GM21390 (cell line): ENCODE measurements around the gene FLACC1.
"Not testable (repeated sequence)": the region's sequence is repeated elsewhere in the genome, so short reads cannot be mapped to it uniquely, and the experiment has no call there.

Source experiments
- ATAC-seq: cut with Tn5 transposase; IDR thresholded peaks from one replicate; pipeline ENCODE4 v1.9.1; 2021; ENCODE audit not compliant: unreplicated experiment

FLACC1 gene

DNA sequence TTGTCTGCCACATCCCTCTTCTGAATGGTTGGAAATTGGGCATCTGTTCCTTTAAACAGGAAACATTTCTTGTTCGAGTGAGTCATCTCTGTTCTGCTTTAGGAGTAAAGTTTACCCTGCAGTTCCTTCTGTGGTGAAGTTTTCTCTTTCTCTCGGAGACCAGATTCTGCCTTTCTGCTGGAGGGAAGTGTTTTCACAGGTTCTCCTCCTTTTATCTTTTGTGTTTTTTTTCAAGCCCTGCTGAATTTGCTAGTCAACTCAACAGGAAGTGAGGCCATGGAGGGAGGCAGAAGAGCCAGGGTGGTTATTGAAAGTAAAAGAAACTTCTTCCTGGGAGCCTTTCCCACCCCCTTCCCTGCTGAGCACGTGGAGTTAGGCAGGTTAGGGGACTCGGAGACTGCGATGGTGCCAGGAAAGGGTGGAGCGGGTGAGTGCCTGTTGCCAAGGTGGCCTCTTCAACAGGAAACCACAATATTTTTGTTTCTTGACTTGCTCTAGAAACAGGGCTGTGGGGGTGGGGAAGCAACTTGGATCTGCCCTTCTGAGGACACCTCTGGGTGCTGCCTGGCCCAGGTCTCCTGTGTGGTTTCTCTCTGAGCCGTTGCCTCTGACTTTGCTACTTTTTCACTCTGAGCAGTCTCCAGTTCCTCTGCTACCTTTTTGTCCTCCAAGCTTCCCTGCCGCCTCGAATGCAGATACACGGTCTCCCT, 99.0 kb downstream of the FLACC1 start:
- ATAC-seq: peak; percentile 67

DNA sequence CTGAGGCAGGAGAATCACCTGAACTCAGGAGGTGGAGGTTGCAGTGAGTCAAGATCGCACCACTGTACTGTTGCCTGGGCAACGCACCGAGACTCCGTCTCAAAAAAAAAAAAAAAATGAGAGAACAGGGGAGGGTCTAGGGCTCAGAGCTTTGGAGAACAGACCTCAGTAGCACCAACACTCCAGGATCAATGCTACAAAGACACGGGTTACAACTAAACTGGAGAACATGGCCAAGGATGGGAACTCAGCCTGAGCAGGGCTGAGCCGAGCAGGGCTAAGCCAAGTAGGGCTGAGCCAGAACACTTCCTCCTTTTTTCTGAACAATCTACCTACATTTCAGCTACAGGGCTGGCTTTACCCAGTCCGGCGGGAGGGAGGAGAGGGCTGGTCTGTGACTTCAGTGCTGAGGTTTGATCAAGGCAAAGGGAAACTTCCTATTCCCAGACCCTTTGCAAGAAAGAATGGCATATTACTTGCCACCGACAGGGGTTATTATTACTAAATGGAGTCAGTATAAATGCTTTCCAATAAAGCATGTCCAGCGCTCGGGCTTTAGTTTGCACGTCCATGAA, 99.7 kb downstream of the FLACC1 start:
- peak; percentile 43 for ATAC-seq

DNA sequence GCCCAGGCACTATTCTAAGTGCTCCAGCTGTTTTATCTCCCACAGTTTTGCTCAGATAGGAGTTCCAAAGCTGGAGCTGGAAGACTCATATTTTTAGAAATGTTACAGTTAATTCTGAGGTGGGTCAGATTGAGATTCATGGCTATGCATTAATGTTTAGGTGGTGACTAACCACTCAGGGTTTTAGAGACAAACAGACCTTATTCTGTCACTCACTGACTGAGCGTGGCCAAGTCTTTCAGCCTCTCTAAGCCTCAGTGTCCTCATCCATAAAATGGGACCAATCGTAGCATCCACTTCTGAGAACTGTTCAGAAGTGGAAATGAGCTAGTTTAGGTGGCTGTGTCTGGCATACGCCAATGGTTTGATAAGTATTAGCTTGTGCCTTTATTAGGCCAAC, 101.1 kb downstream of the FLACC1 start:
- no peak for ATAC-seq

DNA sequence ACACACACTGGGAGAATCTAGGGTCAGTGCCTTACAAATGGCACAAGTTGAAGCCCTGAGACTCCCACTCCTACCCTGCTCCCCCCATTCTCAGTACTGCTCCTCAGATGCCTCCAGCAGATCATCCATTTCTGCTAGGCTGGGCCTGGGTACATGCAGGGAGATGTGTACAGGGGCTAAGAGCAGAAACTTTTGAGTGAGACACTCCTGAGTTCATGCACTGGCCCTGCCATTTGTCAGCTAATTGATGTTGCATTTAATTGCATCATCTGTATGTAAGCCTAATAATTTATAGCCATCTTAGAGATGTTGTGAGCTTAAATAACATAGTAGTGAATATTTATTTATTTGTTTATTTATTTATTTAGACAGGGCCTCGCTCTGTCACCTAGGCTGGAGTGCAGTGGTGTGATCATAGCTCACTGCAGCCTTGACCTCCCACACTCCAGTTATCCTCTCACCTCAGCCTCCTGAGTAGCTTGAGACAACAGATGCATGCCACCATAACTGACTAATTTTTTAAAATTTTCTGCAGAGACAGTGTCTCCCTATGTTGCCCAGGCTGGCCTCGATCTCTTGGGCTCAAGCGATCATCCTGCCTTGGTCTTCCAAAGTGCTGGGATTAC, 101.6 kb downstream of the FLACC1 start:
- no peak for ATAC-seq

DNA sequence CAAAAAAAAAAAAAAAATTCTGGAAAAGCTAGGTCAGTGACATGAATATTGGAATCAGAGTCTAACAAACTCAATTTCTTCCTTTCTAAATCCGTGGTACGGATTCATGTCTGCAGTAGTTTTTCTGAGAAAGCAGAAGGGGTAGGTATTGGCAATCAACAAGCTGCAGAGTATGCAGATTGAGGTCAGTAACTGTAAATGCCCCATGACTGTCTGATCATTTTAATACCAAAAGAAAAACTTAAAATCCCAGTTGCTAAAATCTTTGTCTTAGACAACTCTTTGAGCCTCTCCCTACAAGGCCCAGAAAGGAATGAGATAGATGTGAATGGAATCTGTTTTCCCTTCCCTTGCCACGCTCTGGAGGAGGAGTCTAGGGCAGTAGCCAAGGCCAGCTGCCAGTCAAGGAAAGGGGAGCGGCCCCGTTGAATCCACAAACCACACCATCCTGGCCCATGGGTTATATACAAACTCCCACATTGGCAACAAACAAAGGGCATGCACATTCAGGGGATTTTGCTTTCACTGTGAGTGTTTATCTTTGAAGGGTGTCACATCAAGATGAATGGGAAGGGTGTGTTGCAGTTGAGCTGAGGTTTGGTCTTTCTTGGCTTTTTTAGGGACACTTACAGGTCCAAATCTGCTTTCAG, 102.9 kb downstream of the FLACC1 start:
- ATAC-seq: no peak

DNA sequence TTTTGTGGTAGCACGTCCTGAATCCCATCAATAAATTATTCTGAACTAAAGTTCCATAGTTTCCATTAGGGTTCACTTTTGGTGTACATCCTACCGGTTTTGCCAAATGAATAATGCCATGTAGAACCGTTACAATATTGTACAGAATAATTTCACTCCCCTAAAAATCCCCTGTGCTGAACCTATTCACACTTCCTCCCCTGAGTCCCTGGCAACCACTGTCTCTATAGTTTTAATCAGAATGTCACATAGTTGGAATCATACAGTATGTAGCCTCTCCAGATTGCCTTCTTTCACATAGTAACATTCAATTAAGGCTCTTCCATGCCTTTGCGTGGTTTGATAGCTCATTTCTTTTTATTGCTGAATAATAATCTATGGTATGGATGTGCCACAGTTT, 106.4 kb downstream of the FLACC1 start:
- no peak for ATAC-seq

DNA sequence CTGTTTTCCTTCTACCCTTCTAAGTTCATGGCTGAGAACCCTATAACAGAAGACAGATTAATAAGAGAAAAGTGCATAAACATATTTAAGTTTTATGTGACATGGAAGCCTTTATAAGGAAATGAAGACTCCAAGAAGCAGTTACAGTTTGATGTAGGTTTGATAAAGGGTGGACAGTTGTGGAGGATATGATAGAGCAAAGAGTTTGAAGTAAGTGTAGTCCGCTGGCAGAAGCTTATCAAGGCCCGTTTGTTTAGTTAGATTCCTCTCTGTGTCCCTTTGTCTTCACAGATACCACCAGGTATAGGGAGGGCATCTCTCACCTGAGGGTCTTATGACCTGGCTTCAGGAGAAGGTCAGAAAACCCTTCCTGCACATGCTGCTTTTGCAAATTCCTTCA, 107.3 kb downstream of the FLACC1 start:
- no peak for ATAC-seq

DNA sequence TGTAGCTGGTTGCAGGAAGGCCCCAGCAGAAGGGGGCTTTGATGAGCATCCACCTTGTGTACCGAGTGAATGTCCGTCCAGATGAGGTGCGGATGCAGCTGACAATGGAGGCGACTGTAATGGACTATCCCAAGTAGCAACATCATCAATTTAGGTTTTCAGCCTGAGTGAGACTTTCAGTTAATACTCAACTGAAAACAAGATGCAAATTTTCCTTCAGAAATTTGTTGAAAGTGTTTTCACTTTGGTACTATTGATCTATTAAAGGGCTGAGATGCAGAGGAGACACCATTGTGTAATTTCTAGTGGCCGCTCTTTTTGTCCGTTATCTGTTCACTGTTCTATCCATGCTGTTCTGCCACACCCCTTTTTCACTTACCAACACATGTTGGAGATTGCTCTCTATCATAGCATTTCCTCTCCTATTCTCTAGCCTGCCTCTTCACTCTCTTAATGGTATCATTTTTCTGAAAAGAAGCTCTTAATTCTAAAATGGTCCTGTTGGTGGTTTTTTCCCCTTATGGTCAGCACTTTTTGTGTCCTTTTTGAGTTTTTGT, 108.8 kb downstream of the FLACC1 start:
- ATAC-seq: no peak

DNA sequence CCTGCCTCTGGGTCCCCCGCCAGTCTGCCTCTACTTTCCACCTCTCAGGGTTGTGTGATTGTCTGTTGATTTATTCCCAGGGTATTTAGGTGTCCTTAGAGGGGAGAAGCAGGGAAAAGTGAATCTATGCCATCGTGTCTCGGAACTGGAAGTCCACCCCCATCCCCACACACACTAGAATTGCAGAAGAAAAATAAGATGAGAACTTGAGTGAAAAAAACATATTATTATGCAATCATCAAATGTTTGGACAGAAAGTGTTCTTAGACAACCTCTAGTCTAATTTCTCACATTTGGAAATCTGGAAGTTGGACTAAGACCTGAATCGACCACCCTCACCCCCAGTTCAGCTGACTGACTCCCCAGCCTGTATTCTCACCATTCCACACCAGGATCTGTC, 110.9 kb downstream of the FLACC1 start:
- ATAC-seq: no peak

DNA sequence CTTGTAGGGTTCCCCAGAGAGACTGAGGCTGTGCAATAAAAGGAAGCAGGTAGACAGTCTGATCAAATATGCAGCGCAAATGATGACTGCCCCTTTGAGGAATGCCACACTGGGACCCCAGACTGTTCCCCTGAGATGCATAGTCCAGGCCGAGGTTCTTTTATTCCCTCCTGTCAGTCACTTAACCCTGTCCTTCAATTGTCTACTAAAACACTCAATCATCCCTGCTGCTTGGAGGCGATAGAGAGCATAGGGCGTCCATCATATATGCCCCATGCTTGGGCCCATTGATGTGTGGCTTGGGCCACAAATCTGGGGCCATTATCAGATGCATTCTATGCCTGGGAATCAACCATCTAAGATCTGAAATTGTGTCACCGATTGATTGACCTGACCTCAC, 112.3 kb downstream of the FLACC1 start:
- ATAC-seq: no peak

DNA sequence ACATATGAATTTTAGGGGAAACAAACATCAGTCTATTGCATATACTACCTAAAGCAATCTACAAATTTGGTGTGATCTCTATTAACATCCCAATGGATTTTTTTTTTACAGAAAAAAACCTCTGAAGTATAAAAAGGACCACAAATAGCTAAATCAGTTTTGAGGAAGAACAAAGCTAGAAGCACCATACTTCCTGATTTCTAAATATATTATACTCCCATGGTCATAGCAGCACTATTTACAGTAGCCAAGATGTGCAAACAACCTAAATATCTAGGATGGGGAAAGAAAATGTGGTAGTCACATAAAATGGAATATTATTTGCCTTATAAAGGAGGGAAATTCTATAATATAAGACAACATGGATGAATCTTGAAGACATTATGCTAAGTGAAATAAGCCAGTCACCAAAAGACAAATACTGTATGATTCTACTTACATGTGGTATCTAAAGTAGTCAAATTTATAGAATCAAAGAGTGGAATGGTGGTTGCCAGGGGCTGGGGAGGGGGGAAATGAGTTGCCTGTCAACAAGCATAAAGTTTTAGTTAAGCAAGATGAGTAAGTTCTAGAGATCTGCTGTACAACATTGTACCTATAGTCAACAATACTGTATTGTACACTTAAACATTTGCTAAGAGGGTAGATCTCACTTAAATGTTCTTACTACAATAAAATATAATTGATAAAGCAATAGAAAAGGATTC, 114.4 kb downstream of the FLACC1 start:
- ATAC-seq: no peak

DNA sequence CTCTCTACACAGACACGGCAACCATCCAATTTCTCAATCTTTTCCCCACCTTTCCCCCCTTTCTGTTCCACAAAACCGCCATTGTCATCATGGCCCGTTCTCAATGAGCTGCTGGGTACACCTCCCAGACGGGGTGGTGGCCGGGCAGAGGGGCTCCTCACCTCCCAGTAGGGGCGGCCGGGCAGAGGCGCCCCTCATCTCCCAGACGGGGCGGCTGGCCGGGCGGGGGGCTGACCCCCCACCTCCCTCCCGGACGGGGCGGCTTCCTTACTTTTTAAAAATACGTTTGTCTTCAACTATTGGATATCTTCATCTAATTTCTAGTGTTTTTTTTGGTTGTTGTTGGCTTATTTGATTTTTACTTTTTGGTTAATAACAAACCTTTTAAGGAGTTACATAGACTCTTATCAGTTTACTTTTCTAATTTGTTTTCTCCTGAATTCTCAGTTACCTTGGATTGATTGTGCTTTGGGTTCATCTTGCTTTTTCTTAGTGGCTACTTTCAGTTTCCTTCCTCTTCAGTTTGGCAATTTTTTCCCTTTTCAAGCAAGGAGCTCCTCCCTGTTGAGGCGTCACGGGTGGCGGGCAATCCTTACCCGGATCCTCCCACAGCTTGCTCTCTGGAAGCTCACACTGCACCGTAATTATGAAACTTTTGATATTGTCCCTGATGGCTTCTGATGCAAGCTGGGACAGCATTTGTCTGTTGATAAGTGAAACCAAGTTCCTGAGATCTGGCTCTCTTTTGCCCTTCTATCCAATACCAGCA, 117.8 kb downstream of the FLACC1 start:
- ATAC-seq: not testable (repeated sequence)
